BJ (cell line): ENCODE data around the gene RAB34. TPM values are rescaled to one million over a fixed set of nuclear protein-coding genes. Genes with fewer than 3 reads are reported as not detected.

Experiments
- CTCF ChIA-PET: fragments of 350-600 bp; formaldehyde crosslinking; extraction: SDS; loops from one replicate; lab custom pipeline; 2021; ENCODE audit warnings: antibody characterized with exemption, inconsistent platforms; lab: Yijun Ruan, JAX
- POLR2A ChIA-PET: fragments of 300-600 bp; sonication (Branson Sonifier 250); formaldehyde crosslinking; extraction: SDS; loops from one replicate; lab custom pipeline; 2021; ENCODE audit warnings: antibody characterized with exemption; lab: Charles Lee
- DNase-seq: peaks from one replicate; pipeline ENCODE4 v3.0.0-alpha.2; 2011; ENCODE audit warnings: low read depth
- H3K27me3 ChIP-seq: 2 replicates; pipeline ENCODE4 v1.6.0; 2011; ENCODE audit warnings: low read length; ENCODE audit not compliant: control insufficient read depth, insufficient read depth
- H3K36me3 ChIP-seq: 2 replicates; pipeline ENCODE4 v1.5.1; 2011; ENCODE audit warnings: low read length; ENCODE audit not compliant: control insufficient read depth, insufficient read depth
- H3K4me3 ChIP-seq: 2 replicates; pipeline ENCODE4 v1.5.1; 2011; ENCODE audit warnings: low read depth, mild to moderate bottlenecking, control low read depth, low read length
- polyA plus RNA-seq: library from polyadenylated mRNA; depleted of rRNA; stranded (reverse); fragments of >200 nt; gene quantifications from 2 replicates; pipeline ENCODE4 v1.2.3, GENCODE V29; 2011
- TF ChIP-seq, protein P1 (sequence below): IDR thresholded peaks from 2 replicates; pipeline ENCODE4 v1.5.1; 2011; ENCODE audit warnings: low read depth, mild to moderate bottlenecking, control low read depth, inconsistent platforms, low read length, moderate library complexity; ENCODE audit not compliant: insufficient read depth

Gene RAB34
- polyA plus RNA-seq, 1 experiment: 473 TPM

DNA sequence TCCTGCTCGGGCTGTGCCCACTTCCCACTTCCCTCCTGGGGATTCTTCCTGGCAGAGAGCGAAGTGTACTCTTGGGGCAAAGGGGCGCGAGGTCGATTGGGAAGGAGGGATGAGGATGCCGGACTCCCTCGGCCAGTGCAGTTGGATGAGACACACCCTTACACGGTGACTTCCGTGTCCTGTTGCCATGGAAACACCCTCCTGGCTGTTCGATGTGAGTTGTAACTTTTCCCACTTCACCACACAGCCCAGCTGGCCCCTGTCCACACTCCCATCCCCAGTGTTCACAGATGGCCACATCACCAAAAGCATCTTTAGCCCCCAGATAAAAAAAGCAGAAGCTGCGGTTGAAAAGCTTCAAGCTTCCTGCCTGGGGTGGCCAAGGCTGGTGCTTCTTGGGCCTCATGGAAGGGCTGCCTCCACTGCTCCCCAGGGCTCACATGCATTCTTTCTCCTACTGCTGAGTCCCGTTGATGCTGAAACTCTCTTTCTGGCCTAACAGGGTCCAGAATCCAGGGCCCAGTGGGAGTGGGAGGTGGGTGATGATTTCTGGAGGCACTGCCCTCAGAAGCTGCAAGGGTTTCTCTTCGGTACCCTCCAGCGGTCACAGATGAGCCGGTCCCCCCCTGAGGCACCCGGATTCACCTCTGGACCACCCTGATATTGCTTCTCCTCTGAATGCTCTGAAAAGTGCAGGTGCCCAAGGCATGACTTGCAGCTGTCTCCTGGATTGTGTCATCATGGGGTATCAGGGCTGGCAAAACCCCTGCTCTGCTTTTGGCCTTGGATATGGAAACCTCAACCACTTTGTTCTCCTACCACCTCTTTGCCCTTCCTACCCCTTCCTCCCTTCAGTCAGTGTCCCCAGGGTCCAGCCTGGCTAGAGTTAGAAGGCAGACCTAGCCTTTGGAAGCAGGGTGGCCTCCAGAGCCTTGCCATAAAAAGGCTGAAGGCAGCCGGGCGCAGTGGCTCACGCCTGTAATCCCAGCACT, 24.0 kb upstream of the RAB34 start:
- no peaks in the 10 kb centered on the region for H3K27me3 ChIP-seq
- no peak for DNase-seq
- ChIA-PET POLR2A (no interaction called here), CTCF (interaction anchor here (0.6 to 18.7 kb wide), 3 partner anchors 9 to 198 kb away, joined by 3 to 416 read pairs (median 4); partner anchors contain the start of genes NEK8 and TLCD1)
- no peaks in the 10 kb centered on the region for H3K36me3 ChIP-seq
- no peak overlapping the region for H3K4me3 ChIP-seq
- TF ChIP-seq, protein P1, sequence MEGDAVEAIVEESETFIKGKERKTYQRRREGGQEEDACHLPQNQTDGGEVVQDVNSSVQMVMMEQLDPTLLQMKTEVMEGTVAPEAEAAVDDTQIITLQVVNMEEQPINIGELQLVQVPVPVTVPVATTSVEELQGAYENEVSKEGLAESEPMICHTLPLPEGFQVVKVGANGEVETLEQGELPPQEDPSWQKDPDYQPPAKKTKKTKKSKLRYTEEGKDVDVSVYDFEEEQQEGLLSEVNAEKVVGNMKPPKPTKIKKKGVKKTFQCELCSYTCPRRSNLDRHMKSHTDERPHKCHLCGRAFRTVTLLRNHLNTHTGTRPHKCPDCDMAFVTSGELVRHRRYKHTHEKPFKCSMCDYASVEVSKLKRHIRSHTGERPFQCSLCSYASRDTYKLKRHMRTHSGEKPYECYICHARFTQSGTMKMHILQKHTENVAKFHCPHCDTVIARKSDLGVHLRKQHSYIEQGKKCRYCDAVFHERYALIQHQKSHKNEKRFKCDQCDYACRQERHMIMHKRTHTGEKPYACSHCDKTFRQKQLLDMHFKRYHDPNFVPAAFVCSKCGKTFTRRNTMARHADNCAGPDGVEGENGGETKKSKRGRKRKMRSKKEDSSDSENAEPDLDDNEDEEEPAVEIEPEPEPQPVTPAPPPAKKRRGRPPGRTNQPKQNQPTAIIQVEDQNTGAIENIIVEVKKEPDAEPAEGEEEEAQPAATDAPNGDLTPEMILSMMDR: no peak

DNA sequence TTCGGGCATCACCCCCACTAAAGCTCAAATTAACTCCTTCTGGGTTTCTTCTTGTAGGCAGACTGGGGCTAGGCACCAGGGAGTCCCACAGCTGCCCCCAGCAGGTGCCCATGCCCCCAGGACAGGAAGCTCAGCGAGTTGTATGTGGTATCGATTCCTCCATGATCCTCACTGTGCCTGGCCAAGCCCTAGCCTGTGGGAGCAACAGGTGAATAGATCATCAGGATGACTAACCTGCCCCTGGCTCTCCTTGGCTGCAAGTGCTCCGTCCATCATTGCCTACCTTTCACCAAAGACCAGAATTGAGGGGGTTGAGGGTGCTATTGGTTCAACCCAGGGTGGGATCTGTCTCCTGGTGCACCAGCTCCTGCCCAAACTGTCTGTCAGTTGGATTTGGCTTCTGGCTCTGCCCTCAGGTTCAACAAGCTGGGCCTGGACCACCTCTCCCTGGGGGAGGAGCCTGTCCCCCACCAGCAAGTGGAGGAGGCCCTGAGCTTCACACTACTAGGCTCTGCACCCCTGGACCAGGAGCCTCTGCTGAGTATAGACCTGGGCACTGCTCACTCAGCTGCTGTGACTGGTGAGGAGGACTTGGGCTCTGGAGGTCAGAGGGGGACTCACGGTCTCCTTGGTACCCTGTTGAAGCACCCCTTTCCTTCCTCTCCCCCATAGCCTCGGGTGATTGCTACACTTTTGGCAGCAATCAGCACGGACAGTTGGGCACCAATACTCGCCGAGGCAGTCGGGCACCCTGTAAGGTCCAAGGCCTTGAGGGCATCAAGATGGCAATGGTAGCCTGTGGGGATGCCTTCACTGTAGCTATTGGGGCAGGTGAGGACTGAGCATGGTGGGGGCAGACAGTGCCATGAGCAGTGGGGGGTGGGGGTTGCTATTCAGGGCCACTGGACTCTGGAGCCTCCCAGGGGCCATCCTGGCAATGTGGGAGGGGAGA, 23.0 kb upstream of the RAB34 start:
- ChIA-PET CTCF (interaction anchor here (0.6 to 18.7 kb wide), 2 partner anchors 12 to 199 kb away, joined by 3 to 416 read pairs; partner anchors contain the start of genes NEK8 and TLCD1), POLR2A (no interaction called here)
- no peak for DNase-seq

DNA sequence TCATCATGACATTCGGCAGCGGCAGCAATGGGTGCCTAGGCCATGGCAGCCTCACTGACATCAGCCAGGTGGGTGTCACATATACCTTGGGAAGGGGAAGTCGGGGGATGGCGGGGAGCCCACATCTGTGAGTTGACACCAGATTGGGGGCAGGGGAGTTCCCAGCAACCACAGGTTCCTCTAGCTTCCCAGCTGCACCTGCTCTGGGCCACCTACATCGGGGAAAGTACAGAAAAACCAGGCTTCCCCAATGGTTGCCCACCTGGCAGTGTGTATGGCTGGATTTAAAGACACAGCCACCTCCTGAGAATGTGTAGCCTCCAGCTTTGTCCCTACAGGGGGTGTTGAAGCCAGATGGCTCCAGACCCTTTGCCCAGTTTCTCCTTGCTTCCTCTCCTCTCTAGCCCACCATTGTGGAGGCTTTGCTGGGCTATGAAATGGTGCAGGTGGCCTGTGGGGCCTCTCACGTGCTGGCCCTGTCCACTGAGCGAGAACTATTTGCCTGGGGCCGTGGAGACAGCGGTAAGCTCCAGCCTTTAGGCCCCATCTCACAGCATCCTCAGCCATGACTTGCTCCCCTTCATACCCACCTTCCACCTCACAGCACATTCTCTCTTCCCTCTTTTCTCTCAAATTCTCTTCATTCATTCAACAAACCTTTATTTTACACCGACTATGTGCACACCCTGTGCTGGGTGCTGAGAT, 21.2 kb upstream of the RAB34 start:
- ChIA-PET CTCF (interaction anchor here (18.7 kb wide), 1 partner anchor 10 kb away, joined by 416 read pairs; the partner anchor contains the start of genes NEK8 and TLCD1), POLR2A (no interaction called here)
- Histone ChIP-seq H3K4me3 (no peak overlapping the region), H3K36me3 (no peaks in the 10 kb centered on the region), H3K27me3 (no peaks in the 10 kb centered on the region)
- DNase-seq: no peak
- TF ChIP-seq, protein P1: no peak

More for the DNA sequence above, 23.0 kb upstream of the RAB34 start:
- TF ChIP-seq, protein P1: no peak
- Histone ChIP-seq H3K27me3 (no peaks in the 10 kb centered on the region), H3K36me3 (no peaks in the 10 kb centered on the region), H3K4me3 (no peak overlapping the region)

DNA sequence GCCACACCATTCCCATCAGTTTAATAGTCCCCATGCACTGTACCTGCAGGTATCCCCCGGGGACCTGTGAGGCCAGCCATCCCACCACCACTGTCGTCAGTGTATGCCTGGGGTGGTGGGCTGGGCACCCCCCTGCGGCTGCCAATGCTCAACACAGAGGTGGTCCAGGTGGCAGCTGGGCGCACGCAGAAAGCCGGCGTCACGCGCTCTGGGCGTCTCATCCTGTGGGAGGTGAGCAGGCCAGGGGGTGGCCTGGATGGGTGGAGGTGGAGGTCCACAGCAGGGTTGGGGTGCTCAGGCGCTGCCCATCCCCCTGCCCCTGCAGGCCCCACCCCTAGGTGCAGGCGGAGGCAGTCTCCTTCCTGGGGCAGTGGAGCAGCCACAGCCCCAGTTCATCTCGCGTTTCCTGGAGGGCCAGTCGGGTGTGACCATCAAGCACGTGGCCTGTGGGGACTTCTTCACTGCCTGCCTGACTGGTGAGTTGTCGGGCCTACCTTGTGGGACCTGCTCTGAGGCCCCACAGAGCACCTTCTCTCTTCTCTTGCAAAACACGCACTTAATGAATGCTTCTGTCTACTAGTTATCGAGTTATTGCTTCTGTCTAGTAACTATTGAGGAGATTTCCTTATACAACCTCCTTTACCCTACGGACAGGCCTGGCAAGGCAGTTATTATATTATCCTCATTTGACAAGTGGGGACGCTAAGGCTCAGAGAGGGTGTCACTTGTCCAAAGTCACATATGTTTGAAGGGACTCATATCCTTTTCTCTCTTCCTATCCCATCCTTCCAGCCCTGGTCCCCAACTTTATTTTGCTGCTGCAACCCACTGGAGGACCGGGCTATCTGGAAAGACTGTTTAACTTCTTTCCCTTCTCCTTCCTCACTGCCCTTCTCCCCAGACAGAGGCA, 20.4 kb upstream of the RAB34 start:
- no peak for DNase-seq
- ChIA-PET POLR2A (no interaction called here), CTCF (no interaction called here)
- H3K4me3 ChIP-seq: no peak overlapping the region
- no peaks in the 10 kb centered on the region for H3K36me3 ChIP-seq
- H3K27me3 ChIP-seq: no peaks in the 10 kb centered on the region
- TF ChIP-seq, protein P1: no peak
